Prostate gland (tissue), 2 donors: Measurements from ENCODE around the gene FAM107B. TPM values are rescaled to one million over a fixed set of nuclear protein-coding genes. Genes with fewer than 3 reads are reported as not detected.

Source experiments
- DNase-seq: peaks from one replicate; pipeline ENCODE4 v3.0.0-alpha.2; 2019; ENCODE audit warnings: low spot score
- H3K27ac ChIP-seq, 2 donors: fragments of 200-600 bp; sonication (generic); 2 replicates each; pipeline ENCODE4 v1.5.1; 2017 to 2019
- H3K27me3 ChIP-seq: fragments of 200-600 bp; sonication (generic); replicated peaks from 2 replicates; pipeline ENCODE4 v1.5.1; 2019; ENCODE audit not compliant: insufficient read depth
- H3K36me3 ChIP-seq, 2 donors: fragments of 200-600 bp; sonication (generic); 1 replicate in 1 of 2; 2 replicates in 1 of 2; pipeline versions ENCODE4 v1.5.1 to v1.8.1; 2017 to 2019
- H3K4me1 ChIP-seq: fragments of 200-600 bp; sonication (generic); replicated peaks from 2 replicates; pipeline ENCODE4 v1.5.1; 2019
- H3K4me3 ChIP-seq, 2 donors: fragments of 200-600 bp; sonication (generic); 2 replicates each; pipeline ENCODE4 v1.5.1; 2017 to 2019
- H3K9me3 ChIP-seq: fragments of 200-600 bp; sonication (generic); 2 replicates; pipeline ENCODE4 v1.5.1; 2017
- CTCF ChIP-seq, 4 experiments: fragments of 200-600 bp in 2 of 4; fragments of 450-650 bp in 2 of 4; sonication (generic) in 2 of 4; IDR thresholded peaks; 1 replicate in 3 of 4; 2 replicates in 1 of 4; pipeline ENCODE4 v1.5.1; 2016 to 2019; ENCODE audit warnings: antibody characterized with exemption in 4 of 4, mild to moderate bottlenecking in 2 of 4, moderate library complexity in 2 of 4
- POLR2A ChIP-seq: fragments of 450-650 bp; IDR thresholded peaks from one replicate; pipeline ENCODE4 v1.6.1; 2016; ENCODE audit warnings: antibody characterized with exemption, mild to moderate bottlenecking
- POLR2AphosphoS5 ChIP-seq: sonication (generic); formaldehyde crosslinking; IDR thresholded peaks from one replicate; pipeline ENCODE4 v1.6.1; 2017; ENCODE audit warnings: antibody characterized with exemption
- WGBS: methylation state at CpG from one replicate; pipeline ENCODE4 v1.1.5; 2018; 5-methylcytosine and 5-hydroxymethylcytosine counted together
- intact Hi-C: fragments of 100-400 bp; cut with DNase I; formaldehyde crosslinking; loops from one replicate; pipeline ENCODE4 v1.14.2; 2022
- total RNA-seq, 2 donors: library from RNA; depleted of rRNA; stranded (reverse); fragments of >200 nt; gene quantifications; one replicate each; pipeline ENCODE4 v1.1.0, GENCODE V29; 2016

FAM107B gene
- total RNA-seq, 2 donors from 2014 or later, result 32.9 to 63.9 TPM

- intact Hi-C loops, result no loop called here
- 74% methylated on average over 2 of the region's 2 CpGs for WGBS
- Histone ChIP-seq H3K4me1 (no peaks in the 10 kb centered on the region), H3K4me3 (no peak overlapping the region), H3K27ac (no peak overlapping the region), H3K27me3 (no peaks in the 10 kb centered on the region), H3K36me3 (no peaks in the 10 kb centered on the region), H3K9me3 (no peaks in the 10 kb centered on the region)
- no peak for TF ChIP-seq POLR2A
- TF ChIP-seq CTCF (IDR thresholded peaks at IDR 0.05), result no peak
- no peak for TF ChIP-seq POLR2AphosphoS5
- DNase-seq, result no peak
Observed at GRCh38 chr10:14510346-14510745, 264.4 kb downstream of the FAM107B start.

GRCh38 chr10:14508725-14509124 is 266.0 kb downstream of the FAM107B start:
- no peak for DNase-seq
- Histone ChIP-seq H3K4me3 (no peak overlapping the region), H3K9me3 (no peaks in the 10 kb centered on the region), H3K27ac (no peak overlapping the region), H3K27me3 (no peaks in the 10 kb centered on the region), H3K36me3 (no peaks in the 10 kb centered on the region), H3K4me1 (no peaks in the 10 kb centered on the region)
- 94% methylated on average over 14 of the region's 14 CpGs for WGBS
- intact Hi-C loops, result no loop called here
- TF ChIP-seq POLR2A, result no peak
- TF ChIP-seq CTCF (IDR thresholded peaks at IDR 0.05), result no peak
- TF ChIP-seq POLR2AphosphoS5, result no peak

GRCh38 chr10:14507781-14508180 is 266.9 kb downstream of the FAM107B start:
- no peak overlapping the region for H3K4me3 ChIP-seq
- no peak for DNase-seq
- no peaks in the 10 kb centered on the region for H3K36me3 ChIP-seq
- H3K27me3 ChIP-seq, result no peaks in the 10 kb centered on the region
- H3K9me3 ChIP-seq, result no peaks in the 10 kb centered on the region
- H3K27ac ChIP-seq, result no peak overlapping the region
- WGBS, result 89% methylated on average over 4 of the region's 4 CpGs
- intact Hi-C loops, result no loop called here
- TF ChIP-seq CTCF (IDR thresholded peaks at IDR 0.05) (no peak), POLR2A (no peak), POLR2AphosphoS5 (no peak)
- no peaks in the 10 kb centered on the region for H3K4me1 ChIP-seq

- H3K4me1 ChIP-seq, result no peaks in the 10 kb centered on the region
- no peak for DNase-seq
- TF ChIP-seq POLR2AphosphoS5, result no peak
- no peak for TF ChIP-seq POLR2A
- no peak for TF ChIP-seq CTCF (IDR thresholded peaks at IDR 0.05)
- no peaks in the 10 kb centered on the region for H3K36me3 ChIP-seq
- intact Hi-C loops, result no loop called here
- WGBS, result 60% methylated on average over 6 of the region's 6 CpGs
- H3K27me3 ChIP-seq, result no peaks in the 10 kb centered on the region
- no peak overlapping the region for H3K4me3 ChIP-seq
- H3K9me3 ChIP-seq, result no peaks in the 10 kb centered on the region
- no peak overlapping the region for H3K27ac ChIP-seq
Observed at GRCh38 chr10:14507176-14507575, 267.5 kb downstream of the FAM107B start.

- no peaks in the 10 kb centered on the region for H3K9me3 ChIP-seq
- no peaks in the 10 kb centered on the region for H3K4me1 ChIP-seq
- no peak overlapping the region for H3K27ac ChIP-seq
- intact Hi-C loops, result no loop called here
- H3K4me3 ChIP-seq, result no peak overlapping the region
- WGBS, result 50% methylated on average over 3 of the region's 3 CpGs
- no peaks in the 10 kb centered on the region for H3K36me3 ChIP-seq
- DNase-seq, result no peak
- TF ChIP-seq CTCF (IDR thresholded peaks at IDR 0.05) (no peak), POLR2AphosphoS5 (no peak), POLR2A (no peak)
- H3K27me3 ChIP-seq, result no peaks in the 10 kb centered on the region
Observed at GRCh38 chr10:14502431-14502830, 272.3 kb downstream of the FAM107B start.
